SK-N-SH treated with all-trans-retinoic acid at 6 μM for 48 hours (cell line): ENCODE results near the gene RAB36.

Experiments used
- ATAC-seq: fragments of 200-7000 bp; cut with Tn5 transposase; 3 replicates; pipeline ENCODE4 v1.9.1; 2020; ENCODE audit warnings: mild to moderate bottlenecking, moderate library complexity
- ARNTL ChIP-seq: fragments of 450-650 bp; formaldehyde crosslinking; IDR thresholded peaks from 2 replicates; pipeline ENCODE4 v1.5.0; 2020; ENCODE audit warnings: low read depth, mild to moderate bottlenecking, moderate library complexity, borderline replicate concordance
- BACH2 ChIP-seq: fragments of 250-450 bp; sonication (Bioruptor Pico); IDR thresholded peaks from 2 replicates; pipeline ENCODE4 v1.9.0; 2021; ENCODE audit warnings: mild to moderate bottlenecking, borderline replicate concordance
- CREB5 ChIP-seq: fragments of 250-450 bp; sonication (Bioruptor Pico); IDR thresholded peaks from 2 replicates; pipeline ENCODE4 v1.5.1; 2020; ENCODE audit warnings: low read depth, mild to moderate bottlenecking, moderate library complexity
- CSDC2 ChIP-seq: fragments of 250-450 bp; sonication (Bioruptor Pico); IDR thresholded peaks from 2 replicates; pipeline ENCODE4 v1.5.0; 2020; ENCODE audit warnings: mild to moderate bottlenecking, moderate library complexity
- CSRNP3 ChIP-seq: fragments of 250-450 bp; sonication (Bioruptor Pico); IDR thresholded peaks from 2 replicates; pipeline ENCODE4 v1.5.1; 2021; ENCODE audit warnings: mild to moderate bottlenecking, moderate library complexity
- ESRRG ChIP-seq: fragments of 250-450 bp; sonication (Bioruptor Pico); IDR thresholded peaks from 2 replicates; pipeline ENCODE4 v1.6.1; 2021; ENCODE audit warnings: mild to moderate bottlenecking
- GLIS3 ChIP-seq: fragments of 250-450 bp; sonication (Bioruptor Pico); IDR thresholded peaks from 2 replicates; pipeline ENCODE4 v1.5.0; 2020; ENCODE audit warnings: mild to moderate bottlenecking, moderate library complexity
- ISL1 ChIP-seq: fragments of 250-450 bp; sonication (Bioruptor Pico); IDR thresholded peaks from 2 replicates; pipeline ENCODE4 v2.1.2; 2022; ENCODE audit warnings: mild to moderate bottlenecking, moderate library complexity
- OSR1 ChIP-seq: fragments of 250-450 bp; sonication (Bioruptor Pico); IDR thresholded peaks from 2 replicates; pipeline ENCODE4 v1.8.0; 2022; ENCODE audit warnings: moderate library complexity, mild to moderate bottlenecking, inconsistent platforms
- PATZ1 ChIP-seq: fragments of 250-450 bp; sonication (Bioruptor Pico); IDR thresholded peaks from 2 replicates; pipeline ENCODE4 v1.8.0; 2020; ENCODE audit warnings: mild to moderate bottlenecking, moderate library complexity, borderline replicate concordance
- POU6F1 ChIP-seq: fragments of 250-450 bp; sonication (Bioruptor Pico); IDR thresholded peaks from 2 replicates; pipeline ENCODE4 v1.8.0; 2021; ENCODE audit warnings: low read depth, mild to moderate bottlenecking, moderate library complexity, borderline replicate concordance
- PPARA ChIP-seq: fragments of 250-450 bp; sonication (Bioruptor Pico); IDR thresholded peaks from 2 replicates; pipeline ENCODE4 v1.5.0; 2020; ENCODE audit warnings: mild to moderate bottlenecking, borderline replicate concordance
- RARB ChIP-seq: fragments of 250-450 bp; sonication (Bioruptor Pico); IDR thresholded peaks from 2 replicates; pipeline ENCODE4 v1.8.0; 2021; ENCODE audit warnings: mild to moderate bottlenecking, moderate library complexity
- SNAI2 ChIP-seq: fragments of 250-450 bp; sonication (Bioruptor Pico); IDR thresholded peaks from 2 replicates; pipeline ENCODE4 v1.5.0; 2020; ENCODE audit warnings: mild to moderate bottlenecking, moderate library complexity
- TCF4 ChIP-seq: fragments of 250-450 bp; sonication (Bioruptor Pico); IDR thresholded peaks from 2 replicates; pipeline ENCODE4 v1.8.0; 2021; ENCODE audit warnings: mild to moderate bottlenecking, moderate library complexity, borderline replicate concordance
- ZC3H10 ChIP-seq: fragments of 250-450 bp; sonication (Bioruptor Pico); IDR thresholded peaks from 2 replicates; pipeline ENCODE4 v1.5.1; 2021; ENCODE audit warnings: mild to moderate bottlenecking, moderate library complexity
- ZFP30 ChIP-seq: fragments of 450-650 bp; formaldehyde crosslinking; IDR thresholded peaks from 2 replicates; pipeline ENCODE4 v1.5.0; 2022; ENCODE audit warnings: mild to moderate bottlenecking, moderate library complexity
- ZNF565 ChIP-seq: fragments of 450-650 bp; formaldehyde crosslinking; conservative IDR thresholded peaks from 2 replicates; pipeline ENCODE4 v1.5.0; 2020; ENCODE audit warnings: low read depth, mild to moderate bottlenecking, moderate library complexity
- ZNF70 ChIP-seq: fragments of 450-650 bp; formaldehyde crosslinking; IDR thresholded peaks from 2 replicates; pipeline ENCODE4 v1.5.0; 2020; ENCODE audit warnings: mild to moderate bottlenecking, moderate library complexity
- ZNF8 ChIP-seq: fragments of 450-650 bp; formaldehyde crosslinking; IDR thresholded peaks from 2 replicates; pipeline ENCODE4 v1.5.0; 2020; ENCODE audit warnings: mild to moderate bottlenecking, moderate library complexity
- TF ChIP-seq, protein P1 (sequence below): fragments of 250-450 bp; sonication (Bioruptor Pico); IDR thresholded peaks from 2 replicates; pipeline ENCODE4 v1.5.0; 2020; ENCODE audit warnings: mild to moderate bottlenecking, moderate library complexity

RAB36 gene

GRCh38 chr22:23104187-23104971, 40.9 kb upstream of the RAB36 start (continued):
- no peak for TF ChIP-seq CREB5
- TF ChIP-seq ISL1 (CRISPR knock-in tag) = no peak
- TF ChIP-seq OSR1 (CRISPR knock-in tag) = no peak
- TF ChIP-seq BACH2 (CRISPR knock-in tag) = no peak
- no peak for TF ChIP-seq ARNTL (CRISPR knock-in tag)
- no peak for TF ChIP-seq SNAI2 (CRISPR knock-in tag)
- TF ChIP-seq, all 23 proteins: peak for 0

- TF ChIP-seq CSDC2 (CRISPR knock-in tag) = no peak
- no peak for TF ChIP-seq CREB5
- no peak for TF ChIP-seq ZC3H10 (CRISPR knock-in tag)
- TF ChIP-seq ZNF565 (CRISPR knock-in tag) = no peak
- TF ChIP-seq SNAI2 (CRISPR knock-in tag) = no peak
- TF ChIP-seq ARNTL (CRISPR knock-in tag) = no peak
- TF ChIP-seq ZNF70 (CRISPR knock-in tag) = no peak
- no peak for TF ChIP-seq GLIS3
- no peak for TF ChIP-seq RARB
- no peak for TF ChIP-seq ESRRG (CRISPR knock-in tag)
- TF ChIP-seq CSRNP3 (CRISPR knock-in tag) = no peak
- no peak for ATAC-seq
Measured at GRCh38 chr22:23105304-23105703, 40.0 kb upstream of the RAB36 start.

DNA sequence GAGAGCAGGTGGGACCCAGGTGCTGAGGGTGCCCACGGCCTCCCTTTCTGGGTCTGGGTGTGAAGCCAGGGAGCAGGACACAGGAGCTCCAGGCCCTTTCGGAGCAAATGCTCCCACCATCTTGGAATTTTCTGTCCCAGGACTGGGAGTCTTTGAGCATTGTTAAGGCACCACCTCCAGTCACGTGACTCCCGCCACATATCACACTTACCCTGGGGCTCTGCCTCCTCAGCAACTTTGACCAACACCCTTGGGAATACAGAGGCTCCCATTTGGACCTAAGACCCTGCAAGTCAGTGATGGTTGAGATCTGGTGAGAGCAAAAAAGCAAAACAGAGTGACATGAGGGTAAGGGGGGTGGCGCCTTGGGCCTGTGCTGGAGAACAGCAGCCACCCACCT, 39.4 kb upstream of the RAB36 start:
- ATAC-seq = no peak
- TF ChIP-seq ISL1 (CRISPR knock-in tag) (no peak), TCF4 (CRISPR knock-in tag) (no peak), ZFP30 (CRISPR knock-in tag) (no peak), CREB5 (no peak), ZC3H10 (CRISPR knock-in tag) (no peak), CSRNP3 (CRISPR knock-in tag) (no peak), PPARA (CRISPR knock-in tag) (no peak), PATZ1 (no peak), CSDC2 (CRISPR knock-in tag) (no peak), ESRRG (CRISPR knock-in tag) (no peak), SNAI2 (CRISPR knock-in tag) (no peak), ZNF8 (CRISPR knock-in tag) (no peak), GLIS3 (no peak), POU6F1 (CRISPR knock-in tag) (no peak), ARNTL (CRISPR knock-in tag) (no peak)
- TF ChIP-seq, protein P1, sequence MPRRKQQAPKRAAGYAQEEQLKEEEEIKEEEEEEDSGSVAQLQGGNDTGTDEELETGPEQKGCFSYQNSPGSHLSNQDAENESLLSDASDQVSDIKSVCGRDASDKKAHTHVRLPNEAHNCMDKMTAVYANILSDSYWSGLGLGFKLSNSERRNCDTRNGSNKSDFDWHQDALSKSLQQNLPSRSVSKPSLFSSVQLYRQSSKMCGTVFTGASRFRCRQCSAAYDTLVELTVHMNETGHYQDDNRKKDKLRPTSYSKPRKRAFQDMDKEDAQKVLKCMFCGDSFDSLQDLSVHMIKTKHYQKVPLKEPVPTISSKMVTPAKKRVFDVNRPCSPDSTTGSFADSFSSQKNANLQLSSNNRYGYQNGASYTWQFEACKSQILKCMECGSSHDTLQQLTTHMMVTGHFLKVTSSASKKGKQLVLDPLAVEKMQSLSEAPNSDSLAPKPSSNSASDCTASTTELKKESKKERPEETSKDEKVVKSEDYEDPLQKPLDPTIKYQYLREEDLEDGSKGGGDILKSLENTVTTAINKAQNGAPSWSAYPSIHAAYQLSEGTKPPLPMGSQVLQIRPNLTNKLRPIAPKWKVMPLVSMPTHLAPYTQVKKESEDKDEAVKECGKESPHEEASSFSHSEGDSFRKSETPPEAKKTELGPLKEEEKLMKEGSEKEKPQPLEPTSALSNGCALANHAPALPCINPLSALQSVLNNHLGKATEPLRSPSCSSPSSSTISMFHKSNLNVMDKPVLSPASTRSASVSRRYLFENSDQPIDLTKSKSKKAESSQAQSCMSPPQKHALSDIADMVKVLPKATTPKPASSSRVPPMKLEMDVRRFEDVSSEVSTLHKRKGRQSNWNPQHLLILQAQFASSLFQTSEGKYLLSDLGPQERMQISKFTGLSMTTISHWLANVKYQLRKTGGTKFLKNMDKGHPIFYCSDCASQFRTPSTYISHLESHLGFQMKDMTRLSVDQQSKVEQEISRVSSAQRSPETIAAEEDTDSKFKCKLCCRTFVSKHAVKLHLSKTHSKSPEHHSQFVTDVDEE = no peak
